Measurements from ENCODE around the gene ELP5.
A peak's percentile ranks its signal among the peaks of the same experiment; 100 is the strongest.

ELP5 gene

GRCh38 chr17:7281953-7282751 lies 30.1 kb downstream of the ELP5 start:
- no peak for FAIRE-seq
- DNase-seq (ENCODE audit: insufficient read length, low spot score): no peak

- DNase-seq (ENCODE audit: insufficient read length, low spot score): no peak
- FAIRE-seq: peak; percentile 4
Measured at GRCh38 chr17:7282752-7283321, 30.8 kb downstream of the ELP5 start.

GRCh38 chr17:7283471-7284216 lies 31.6 kb downstream of the ELP5 start:
- DNase-seq (ENCODE audit: insufficient read length, low spot score) (no peak), FAIRE-seq (no peak)

- DNase-seq (ENCODE audit: insufficient read length, low spot score): no peak
- FAIRE-seq: no peak
Measured at GRCh38 chr17:7284911-7285310, 32.9 kb downstream of the ELP5 start.

GRCh38 chr17:7285679-7286078 lies 33.7 kb downstream of the ELP5 start:
- DNase-seq (ENCODE audit: insufficient read length, low spot score): no peak
- no peak for FAIRE-seq

- FAIRE-seq (no peak), DNase-seq (ENCODE audit: insufficient read length, low spot score) (no peak)
Measured at GRCh38 chr17:7289256-7290032, 37.4 kb downstream of the ELP5 start.

- DNase-seq (ENCODE audit: insufficient read length, low spot score): no peak
- no peak for FAIRE-seq
Measured at GRCh38 chr17:7290166-7290565, 38.2 kb downstream of the ELP5 start.

- DNase-seq (ENCODE audit: insufficient read length, low spot score) (no peak), FAIRE-seq (no peak)
Measured at GRCh38 chr17:7290685-7291084, 38.7 kb downstream of the ELP5 start.

GRCh38 chr17:7292194-7292593 lies 40.2 kb downstream of the ELP5 start:
- DNase-seq (ENCODE audit: insufficient read length, low spot score): no peak
- no peak for FAIRE-seq

- DNase-seq (ENCODE audit: insufficient read length, low spot score): no peak
- no peak for FAIRE-seq
Measured at GRCh38 chr17:7292729-7293128, 40.7 kb downstream of the ELP5 start.

- FAIRE-seq (peak; percentile 36), DNase-seq (ENCODE audit: insufficient read length, low spot score) (peak; percentile 35)
Measured at GRCh38 chr17:7293159-7293558, 41.1 kb downstream of the ELP5 start.

GRCh38 chr17:7293816-7294613 lies 42.0 kb downstream of the ELP5 start:
- FAIRE-seq: no peak
- no peak for DNase-seq (ENCODE audit: insufficient read length, low spot score)

GRCh38 chr17:7294614-7295153 lies 42.7 kb downstream of the ELP5 start, which contains the start of gene YBX2:
YBX2 (minus strand) TSS chr17:7294639; CDS start chr17:7294500, 139 bp downstream.
- DNase-seq (ENCODE audit: insufficient read length, low spot score) (no peak), FAIRE-seq (no peak)

- DNase-seq (ENCODE audit: insufficient read length, low spot score) (no peak), FAIRE-seq (no peak)
Measured at GRCh38 chr17:7295230-7296180, 43.5 kb downstream of the ELP5 start.

GRCh38 chr17:7296189-7296861 lies 44.3 kb downstream of the ELP5 start:
- FAIRE-seq (peak; percentile 81), DNase-seq (ENCODE audit: insufficient read length, low spot score) (peak; percentile 91)

- no peak for FAIRE-seq
- no peak for DNase-seq (ENCODE audit: insufficient read length, low spot score)
Measured at GRCh38 chr17:7304179-7304578, 52.2 kb downstream of the ELP5 start.

GRCh38 chr17:7306911-7307685 lies 55.1 kb downstream of the ELP5 start, which contains the start of gene EIF5A:
EIF5A (plus strand) TSS chr17:7307628; CDS start chr17:7309636, 2,008 bp downstream.
- FAIRE-seq (peak; percentile 99), DNase-seq (ENCODE audit: insufficient read length, low spot score) (peak; percentile 99)
